ENCODE results near the gene PVR.
A peak's percentile ranks its signal among the peaks of the same experiment; 100 is the strongest.

- TF ChIP-seq CTCF (IDR thresholded peaks at IDR 0.05; ENCODE audit: low read depth, low read length, missing input control) (no peak), RAD21 (IDR thresholded peaks at IDR 0.05) (peak in 1 of 2 donors; percentile 3), MAX (IDR thresholded peaks at IDR 0.05) (no peak), REST (IDR thresholded peaks at IDR 0.05) (peak; percentile 28), GABPA (IDR thresholded peaks at IDR 0.05 in 1 of 2, conservative IDR thresholded peaks at IDR 0.05 in 1 of 2) (no peak), TAF1 (conservative IDR thresholded peaks at IDR 0.05) (no peak)
Measured at GRCh38 chr19:44643605-44644401, at the start of gene PVR.

Measured in liver (tissue), 3 donors.